B cell (primary cell): ENCODE measurements around the gene CRYBA4. TPM values are rescaled to one million over a fixed set of nuclear protein-coding genes. Genes with fewer than 3 reads are reported as not detected.

ENCODE experiments used
- ATAC-seq: fragments of 200-7000 bp; cut with Tn5 transposase; one replicate; pipeline ENCODE4 v1.10.0; 2021; ENCODE audit warnings: low read depth, mild to moderate bottlenecking, moderate number of reproducible peaks, moderate library complexity
- CTCF ChIA-PET: fragments of 350-600 bp; sonication (Branson Sonifier 250); formaldehyde crosslinking; loops from one replicate; lab custom pipeline; 2021; ENCODE audit warnings: antibody characterized with exemption, inconsistent platforms; lab: Charles Lee
- POLR2A ChIA-PET: fragments of 350-600 bp; sonication (Branson Sonifier 250); formaldehyde crosslinking; loops from one replicate; lab custom pipeline; 2021; ENCODE audit warnings: antibody characterized with exemption; lab: Charles Lee
- DNase-seq: peaks from one replicate; pipeline ENCODE4 v3.0.0; 2013
- H2AFZ ChIP-seq: 2 replicates; pipeline ENCODE4 v1.6.1; 2012; ENCODE audit warnings: mild to moderate bottlenecking, low read depth, low read length; ENCODE audit not compliant: insufficient read depth, poor library complexity, severe bottlenecking
- H3K27ac ChIP-seq, 2 donors: 1 replicate in 1 of 2; 2 replicates in 1 of 2; pipeline ENCODE4 v1.5.1; 2012 to 2013; ENCODE audit warnings: low read length in 2 of 2, mild to moderate bottlenecking in 2 of 2, moderate library complexity in 1 of 2
- H3K27me3 ChIP-seq, 4 experiments: fragments of 200-600 bp in 1 of 4; sonication (generic) in 1 of 4; replicated peaks in 1 of 4; 1 replicate in 2 of 4; 2 replicates in 2 of 4; pipeline versions ENCODE4 v1.6.1 to v1.7.0; 2013 to 2016; ENCODE audit warnings: low read length in 3 of 4, mild to moderate bottlenecking in 2 of 4, mixed read lengths in 1 of 4, moderate library complexity in 1 of 4; ENCODE audit not compliant: insufficient read depth in 4 of 4, control insufficient read depth in 3 of 4; ENCODE audit errors: control extremely low read depth in 1 of 4
- H3K36me3 ChIP-seq, 2 experiments: replicated peaks in 1 of 2; 1 replicate in 1 of 2; 2 replicates in 1 of 2; pipeline versions ENCODE4 v1.6.1 to v1.7.1; 2013; ENCODE audit warnings: low read length in 1 of 2; ENCODE audit not compliant: insufficient read depth in 2 of 2, control insufficient read depth in 1 of 2; ENCODE audit errors: control extremely low read depth in 1 of 2, extremely low read depth in 1 of 2
- H3K4me1 ChIP-seq, 2 donors: fragments of 200-600 bp in 1 of 2; sonication (generic) in 1 of 2; 1 replicate in 1 of 2; 2 replicates in 1 of 2; pipeline versions ENCODE4 v1.5.1 to v1.6.1; 2013 to 2017; ENCODE audit warnings: low read length in 2 of 2; ENCODE audit not compliant: control insufficient read depth in 2 of 2, insufficient read depth in 2 of 2
- H3K4me2 ChIP-seq: replicated peaks from 2 replicates; pipeline ENCODE3; 2012; ENCODE audit warnings: mild to moderate bottlenecking, low read depth, low read length; ENCODE audit not compliant: poor library complexity, severe bottlenecking
- H3K4me3 ChIP-seq, 5 experiments: fragments of 200-600 bp in 1 of 5; sonication (generic) in 1 of 5; 1 replicate in 3 of 5; 2 replicates in 2 of 5; pipeline versions ENCODE4 v1.5.1 to v1.7.0; 2011 to 2016; ENCODE audit warnings: low read length in 4 of 5, mild to moderate bottlenecking in 4 of 5, low read depth in 2 of 5, control low read depth in 1 of 5, moderate library complexity in 1 of 5; ENCODE audit not compliant: insufficient read depth in 1 of 5; ENCODE audit errors: control extremely low read depth in 1 of 5, extremely low read depth in 1 of 5
- H3K79me2 ChIP-seq: fragments of 200-600 bp; sonication (generic); one replicate; pipeline ENCODE4 v1.6.0; 2016; ENCODE audit warnings: low read length; ENCODE audit not compliant: control insufficient read depth, insufficient read depth
- H3K9ac ChIP-seq: fragments of 200-600 bp; sonication (generic); 2 replicates; pipeline ENCODE4 v1.6.1; 2017; ENCODE audit warnings: mild to moderate bottlenecking, low read length, moderate library complexity
- H3K9me3 ChIP-seq, 3 donors: one replicate each; pipeline versions ENCODE4 v1.6.1 to v1.7.1; 2013; ENCODE audit warnings: low read length in 2 of 3; ENCODE audit not compliant: control insufficient read depth in 2 of 3, insufficient read depth in 1 of 3; ENCODE audit errors: control extremely low read depth in 1 of 3
- H4K20me1 ChIP-seq: 2 replicates; pipeline ENCODE4 v1.6.0; 2012; ENCODE audit warnings: mild to moderate bottlenecking, low read length; ENCODE audit not compliant: insufficient read depth, control insufficient read depth, poor library complexity, severe bottlenecking
- H3K27ac Mint-ChIP-seq: one replicate; pipeline ENCODE4 v1.8.0; 2021; ENCODE audit warnings: mixed read lengths
- H3K27me3 Mint-ChIP-seq: one replicate; pipeline ENCODE4 v1.8.0; 2021; ENCODE audit warnings: mixed read lengths
- H3K4me1 Mint-ChIP-seq: one replicate; pipeline ENCODE4 v1.8.0; 2021; ENCODE audit warnings: mixed read lengths
- H3K4me3 Mint-ChIP-seq: one replicate; pipeline ENCODE4 v1.8.0; 2021; ENCODE audit warnings: mixed read lengths
- H3K9me3 Mint-ChIP-seq: one replicate; pipeline ENCODE4 v1.8.0; 2022; ENCODE audit warnings: mixed read lengths; ENCODE audit not compliant: insufficient read depth
- EZH2 ChIP-seq: IDR thresholded peaks from 2 replicates; pipeline ENCODE4 v1.6.1; 2012; ENCODE audit warnings: borderline replicate concordance, low read depth, mild to moderate bottlenecking, moderate library complexity, low read length; ENCODE audit not compliant: insufficient read depth, poor library complexity, severe bottlenecking
- WGBS: methylation state at CpG from one replicate; pipeline ENCODE4 v1.1.5; 2013; ENCODE audit warnings: missing lambda C conversion rate; ENCODE audit not compliant: insufficient coverage; 5-methylcytosine and 5-hydroxymethylcytosine counted together
- intact Hi-C: fragments of 100-400 bp; cut with micrococcal nuclease; formaldehyde crosslinking; loops from one replicate; pipeline ENCODE4 v1.10.0; 2022
- polyA plus RNA-seq: library from polyadenylated mRNA; depleted of rRNA; stranded (reverse); fragments of >200 nt; gene quantifications from 2 replicates; pipeline ENCODE4 v1.2.3, GENCODE V29; 2012
- total RNA-seq, 2 donors: library from RNA; stranded (reverse); fragments of 120-200 nt in 1 of 2; gene quantifications; 1 replicate in 1 of 2; 2 replicates in 1 of 2; pipeline versions ENCODE4 v1.2.3 to v1.2.4, GENCODE V29; 2013 to 2022
- TF ChIP-seq, protein P1 (sequence below): fragments of 200-600 bp; IDR thresholded peaks from one replicate; pipeline ENCODE4 v1.8.0; 2022; ENCODE audit warnings: antibody characterized with exemption, mild to moderate bottlenecking

Gene CRYBA4
- total and polyA plus RNA-seq, 2 donors (not counting 1 experiment from before 2014, with no cell fraction given), result not detected

DNA sequence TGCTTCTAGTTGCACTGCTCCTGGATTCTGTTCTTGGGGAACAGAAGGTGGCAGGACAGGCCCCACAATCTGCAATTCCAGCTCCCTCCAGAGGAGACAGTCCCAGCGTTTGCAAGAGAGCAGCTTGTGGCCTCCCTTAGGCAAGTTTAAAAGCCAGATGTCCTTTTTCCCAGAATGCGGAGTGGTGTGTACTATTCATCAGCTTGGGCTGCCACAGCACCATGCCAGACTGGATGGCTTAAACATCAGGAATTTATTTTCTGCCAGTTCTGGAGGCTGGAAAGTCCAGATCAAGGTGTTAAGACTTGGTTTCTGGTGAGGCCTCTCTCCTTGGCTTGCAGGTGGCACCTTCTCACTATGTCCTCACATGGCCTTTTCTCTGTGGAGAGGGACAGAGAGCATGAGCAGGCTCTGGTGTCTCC, 47.3 kb downstream of the CRYBA4 start:
- H3K27ac Mint-ChIP-seq, result peak overlapping the region; percentile 61
- no peaks in the 10 kb centered on the region for H3K27me3 Mint-ChIP-seq
- Histone ChIP-seq H4K20me1 (no peaks in the 10 kb centered on the region), H2AFZ (no peak overlapping the region), H3K4me2 (no peak overlapping the region), H3K9me3 (peaks cover 0 to 13% (median 0%) of the 10 kb centered on the region in 3 donors), H3K4me1 (peaks cover 58 to 83% of the 10 kb centered on the region in 2 donors), H3K36me3 (no peaks in the 10 kb centered on the region), H3K27ac (no peak overlapping the region), H3K79me2 (peaks cover 3% of the 10 kb centered on the region), H3K9ac (no peak overlapping the region), H3K4me3 (no peak overlapping the region), H3K27me3 (no peaks in the 10 kb centered on the region)
- no peak overlapping the region for H3K4me3 Mint-ChIP-seq
- H3K4me1 Mint-ChIP-seq, result peaks cover 83% of the 10 kb centered on the region
- ChIA-PET CTCF (interaction anchor here (1.0 kb wide), 1 partner anchor 26 kb away, joined by 3 read pairs; no protein-coding TSS in a partner anchor), POLR2A (interaction anchor here (0.6 kb wide), 1 partner anchor 174 kb away, joined by 10 read pairs; no protein-coding TSS in a partner anchor)
- intact Hi-C loops, result no loop called here
- no peaks in the 10 kb centered on the region for H3K9me3 Mint-ChIP-seq
- 54% methylated on average over 2 of the region's 2 CpGs for WGBS
- DNase-seq (no peak), ATAC-seq (no peak)
- TF ChIP-seq, protein P1, sequence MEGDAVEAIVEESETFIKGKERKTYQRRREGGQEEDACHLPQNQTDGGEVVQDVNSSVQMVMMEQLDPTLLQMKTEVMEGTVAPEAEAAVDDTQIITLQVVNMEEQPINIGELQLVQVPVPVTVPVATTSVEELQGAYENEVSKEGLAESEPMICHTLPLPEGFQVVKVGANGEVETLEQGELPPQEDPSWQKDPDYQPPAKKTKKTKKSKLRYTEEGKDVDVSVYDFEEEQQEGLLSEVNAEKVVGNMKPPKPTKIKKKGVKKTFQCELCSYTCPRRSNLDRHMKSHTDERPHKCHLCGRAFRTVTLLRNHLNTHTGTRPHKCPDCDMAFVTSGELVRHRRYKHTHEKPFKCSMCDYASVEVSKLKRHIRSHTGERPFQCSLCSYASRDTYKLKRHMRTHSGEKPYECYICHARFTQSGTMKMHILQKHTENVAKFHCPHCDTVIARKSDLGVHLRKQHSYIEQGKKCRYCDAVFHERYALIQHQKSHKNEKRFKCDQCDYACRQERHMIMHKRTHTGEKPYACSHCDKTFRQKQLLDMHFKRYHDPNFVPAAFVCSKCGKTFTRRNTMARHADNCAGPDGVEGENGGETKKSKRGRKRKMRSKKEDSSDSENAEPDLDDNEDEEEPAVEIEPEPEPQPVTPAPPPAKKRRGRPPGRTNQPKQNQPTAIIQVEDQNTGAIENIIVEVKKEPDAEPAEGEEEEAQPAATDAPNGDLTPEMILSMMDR, result peak; percentile 13
- TF ChIP-seq EZH2, result no peak

DNA sequence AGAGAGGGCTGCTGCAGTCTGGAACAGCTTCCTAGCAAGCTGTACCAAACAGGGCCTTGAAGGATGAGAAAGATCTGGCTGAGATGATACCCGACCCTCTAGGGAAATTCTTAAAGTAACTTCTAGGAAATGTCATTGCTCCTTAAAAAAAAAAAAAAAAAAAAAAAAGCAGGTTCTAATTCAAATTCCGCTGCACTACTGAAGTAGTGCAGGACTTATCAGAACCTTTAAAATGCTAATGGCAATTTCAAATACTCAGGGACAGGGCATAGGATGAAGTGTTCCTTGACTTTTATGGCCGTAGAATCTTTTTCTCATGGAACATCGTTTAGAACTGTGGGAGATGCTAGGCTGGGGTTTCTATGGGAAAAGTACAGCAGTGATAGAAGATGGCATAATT, 48.7 kb downstream of the CRYBA4 start:
- no peak for ATAC-seq
- H3K4me2 ChIP-seq, result peak overlapping the region; percentile 96
- WGBS, result 83% methylated on average over 2 of the region's 4 CpGs

More for the DNA sequence above, 48.7 kb downstream of the CRYBA4 start:
- POLR2A ChIA-PET, result no interaction called here
- CTCF ChIA-PET, result interaction anchor here (1.2 to 2.6 kb wide), 4 partner anchors 8 to 188 kb away, joined by 4 to 8 read pairs (median 6); no protein-coding TSS in a partner anchor
- Mint-ChIP-seq H3K4me1 (peaks cover 86% of the 10 kb centered on the region), H3K27ac (peak overlapping the region; percentile 99), H3K4me3 (peak overlapping the region; percentile 98), H3K27me3 (no peaks in the 10 kb centered on the region), H3K9me3 (no peaks in the 10 kb centered on the region)
- Histone ChIP-seq H3K79me2 (peaks cover 17% of the 10 kb centered on the region), H3K9ac (peak overlapping the region; percentile 7), H2AFZ (no peak overlapping the region), H3K4me3 (no peak overlapping the region), H3K27ac (peak overlapping the region; percentile 93 to 97), H3K9me3 (peaks cover 0 to 13% (median 0%) of the 10 kb centered on the region in 3 donors), H4K20me1 (peaks cover 9% of the 10 kb centered on the region), H3K4me1 (peaks cover 68 to 89% of the 10 kb centered on the region in 2 donors), H3K36me3 (no peaks in the 10 kb centered on the region), H3K27me3 (no peaks in the 10 kb centered on the region)
- TF ChIP-seq EZH2, result no peak
- TF ChIP-seq, protein P1, result no peak
- intact Hi-C loops, result no loop called here
- DNase-seq, result no peak
